ENCODE results near the gene ZNF345.

ZNF345 gene

DNA sequence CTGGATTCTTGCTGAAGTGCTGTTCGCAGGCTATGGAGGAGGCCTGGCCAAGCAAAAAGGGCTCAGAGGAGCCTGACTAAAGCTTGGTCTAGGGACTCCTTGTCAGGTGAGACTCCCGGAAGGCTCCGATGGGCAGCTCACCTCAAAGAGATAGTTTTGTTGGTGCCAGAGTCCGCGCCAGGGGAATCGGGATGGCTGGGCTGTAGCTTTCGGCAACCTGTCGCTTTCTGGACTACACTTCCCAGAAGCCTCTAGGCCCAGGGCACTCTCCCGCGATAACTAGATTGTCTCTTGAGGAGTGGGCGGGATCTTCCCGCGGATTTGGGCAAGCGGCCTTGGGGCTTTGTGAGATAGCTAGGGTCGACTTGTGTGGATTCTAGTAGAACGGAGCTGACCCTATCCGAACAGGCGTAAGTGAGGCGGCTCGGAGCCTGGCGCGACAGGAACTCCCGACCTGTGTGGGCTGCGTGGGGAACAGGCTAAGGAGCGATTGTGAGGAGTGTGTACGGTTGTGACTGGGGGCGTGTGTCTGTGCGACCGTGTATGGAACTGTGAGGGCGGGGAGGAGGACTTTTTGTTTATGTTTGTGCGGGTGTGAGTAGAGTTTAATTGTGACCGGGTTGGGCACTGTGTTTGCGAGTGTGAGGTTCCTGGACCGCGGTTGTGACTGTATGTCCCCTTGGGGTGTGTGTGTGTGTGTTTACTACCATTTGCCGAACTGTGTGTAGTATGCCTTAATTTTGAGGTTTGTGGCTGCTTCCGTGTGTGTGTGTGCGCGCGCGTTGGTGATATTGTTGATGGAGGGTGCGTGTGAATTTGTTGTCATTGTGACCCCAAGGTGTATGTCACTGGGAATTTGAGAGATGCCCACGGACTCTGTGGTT, at the start of gene ZNF345:
TSS of gene ZNF345 (plus strand) at position 318 of the 884 bp plus-strand sequence. CDS start 25,955 bp downstream, outside the sequence.
- H3K27ac ChIP-seq = peak within 1 kb of the TSS; percentile 71
- TF ChIP-seq ZFX (IDR thresholded peaks at IDR 0.05; ENCODE audit: borderline replicate concordance) (no peak), CTCF (IDR thresholded peaks at IDR 0.05) (no peak)

DNA sequence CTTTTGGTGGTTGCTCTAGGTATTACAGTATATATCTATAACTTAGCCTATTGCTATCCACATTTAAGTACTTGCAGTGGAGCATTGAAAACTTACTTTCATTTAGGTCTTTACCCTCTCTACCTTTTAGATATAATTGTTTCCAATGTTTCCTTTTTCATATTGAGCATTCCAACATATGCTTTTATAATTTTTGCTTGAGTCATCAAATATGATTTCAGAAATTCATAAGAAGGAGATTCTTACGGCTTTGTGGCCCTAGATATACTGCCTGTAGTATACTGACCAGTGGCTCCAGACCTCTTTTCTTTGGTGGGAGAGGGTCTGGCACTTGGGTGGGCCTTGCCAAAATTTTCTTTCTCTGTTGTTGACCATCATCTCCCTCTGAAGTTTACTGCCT, 45.3 kb upstream of the ZNF345 start:
- no peak overlapping the region for H3K27ac ChIP-seq
- TF ChIP-seq CTCF (IDR thresholded peaks at IDR 0.05) (no peak), ZFX (IDR thresholded peaks at IDR 0.05; ENCODE audit: borderline replicate concordance) (no peak)

DNA sequence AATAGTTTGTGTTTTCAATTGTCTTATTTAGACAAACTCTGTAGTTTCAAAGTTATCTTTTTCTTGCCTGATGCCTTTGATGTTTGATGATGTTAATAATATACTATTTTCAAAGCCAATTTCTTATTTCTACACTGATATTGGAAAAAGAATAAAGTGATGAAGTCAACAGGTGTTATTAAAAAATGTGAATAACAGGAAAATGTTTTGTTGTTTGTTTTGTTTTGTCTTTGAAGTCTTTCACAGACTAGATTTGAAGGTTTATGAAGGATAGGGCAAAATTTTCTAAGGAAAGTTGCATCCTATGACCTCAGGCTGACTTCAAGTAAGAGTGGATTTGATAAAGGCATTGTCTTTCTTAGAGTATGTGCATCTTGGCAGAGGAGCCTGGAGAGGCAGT, 43.6 kb upstream of the ZNF345 start:
- TF ChIP-seq ZFX (IDR thresholded peaks at IDR 0.05; ENCODE audit: borderline replicate concordance) (no peak), CTCF (IDR thresholded peaks at IDR 0.05) (no peak)
- H3K27ac ChIP-seq = no peak overlapping the region

DNA sequence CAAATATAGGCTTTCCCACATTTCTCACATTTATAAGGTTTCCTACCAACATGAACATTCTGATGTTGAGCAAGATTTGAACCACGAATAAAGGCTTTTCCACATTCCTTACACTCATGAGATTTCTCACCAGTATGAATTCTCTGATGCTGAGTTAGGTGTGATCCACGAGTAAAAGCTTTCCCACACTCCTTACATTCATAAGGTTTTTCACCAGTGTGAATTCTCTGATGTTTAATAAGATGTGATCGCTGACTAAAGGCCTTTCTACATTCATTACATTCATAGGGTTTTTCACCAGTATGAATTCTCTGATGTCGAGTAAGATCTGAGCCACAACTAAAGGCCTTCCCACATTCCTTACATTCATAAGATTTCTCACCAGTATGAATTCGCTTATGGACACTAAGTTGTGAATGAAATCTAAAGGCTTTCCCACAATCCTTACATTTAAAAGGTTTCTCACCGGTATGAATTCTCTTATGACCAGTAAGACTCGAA, 31.5 kb upstream of the ZNF345 start:
- no peak for TF ChIP-seq ZFX (IDR thresholded peaks at IDR 0.05; ENCODE audit: borderline replicate concordance)
- no peak for TF ChIP-seq CTCF (IDR thresholded peaks at IDR 0.05)
- no peak overlapping the region for H3K27ac ChIP-seq

- no peak overlapping the region for H3K27ac ChIP-seq
- TF ChIP-seq CTCF (IDR thresholded peaks at IDR 0.05) = no peak
- TF ChIP-seq ZFX (IDR thresholded peaks at IDR 0.05; ENCODE audit: borderline replicate concordance) = no peak
These were observed 28.9 kb upstream of the ZNF345 start for GRCh38 chr19:36821758-36822157.

DNA sequence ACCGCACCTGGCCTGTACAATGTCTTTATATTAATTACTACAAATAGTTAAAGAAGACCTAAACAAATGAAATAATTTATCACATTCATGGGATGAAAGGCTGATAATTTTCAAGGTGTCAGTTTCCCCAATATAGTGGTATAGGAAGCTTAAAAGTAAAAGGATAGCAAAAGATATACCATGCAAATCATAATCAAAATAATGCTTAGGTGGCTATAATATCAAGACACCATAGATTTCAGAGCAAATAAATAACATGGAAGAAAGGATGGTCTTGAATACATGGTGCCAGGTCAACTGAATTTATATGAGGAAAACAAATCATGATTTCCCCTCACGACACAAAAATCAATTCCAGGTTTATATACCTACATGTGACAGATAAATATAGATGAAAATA, 17.2 kb upstream of the ZNF345 start:
- no peak overlapping the region for H3K27ac ChIP-seq
- TF ChIP-seq ZFX (IDR thresholded peaks at IDR 0.05; ENCODE audit: borderline replicate concordance) (no peak), CTCF (IDR thresholded peaks at IDR 0.05) (no peak)
